LNCaP clone FGC (cell line): ENCODE results near the gene SBK3.

Source experiments
- DNase-seq: peaks from one replicate; pipeline ENCODE4 v3.0.0-alpha.2; 2011; ENCODE audit warnings: low read depth
- H3K4me3 ChIP-seq: 2 replicates; pipeline ENCODE4 v1.5.1; 2011; ENCODE audit warnings: mild to moderate bottlenecking, low read depth, low read length, control low read depth
- TF ChIP-seq, protein P1 (sequence below): IDR thresholded peaks from 2 replicates; pipeline ENCODE4 v1.5.1; 2012; ENCODE audit warnings: mild to moderate bottlenecking; ENCODE audit not compliant: control insufficient read depth, insufficient read depth; ENCODE audit errors: extremely low read depth

Gene SBK3, protein sequence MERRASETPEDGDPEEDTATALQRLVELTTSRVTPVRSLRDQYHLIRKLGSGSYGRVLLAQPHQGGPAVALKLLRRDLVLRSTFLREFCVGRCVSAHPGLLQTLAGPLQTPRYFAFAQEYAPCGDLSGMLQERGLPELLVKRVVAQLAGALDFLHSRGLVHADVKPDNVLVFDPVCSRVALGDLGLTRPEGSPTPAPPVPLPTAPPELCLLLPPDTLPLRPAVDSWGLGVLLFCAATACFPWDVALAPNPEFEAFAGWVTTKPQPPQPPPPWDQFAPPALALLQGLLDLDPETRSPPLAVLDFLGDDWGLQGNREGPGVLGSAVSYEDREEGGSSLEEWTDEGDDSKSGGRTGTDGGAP

DNA sequence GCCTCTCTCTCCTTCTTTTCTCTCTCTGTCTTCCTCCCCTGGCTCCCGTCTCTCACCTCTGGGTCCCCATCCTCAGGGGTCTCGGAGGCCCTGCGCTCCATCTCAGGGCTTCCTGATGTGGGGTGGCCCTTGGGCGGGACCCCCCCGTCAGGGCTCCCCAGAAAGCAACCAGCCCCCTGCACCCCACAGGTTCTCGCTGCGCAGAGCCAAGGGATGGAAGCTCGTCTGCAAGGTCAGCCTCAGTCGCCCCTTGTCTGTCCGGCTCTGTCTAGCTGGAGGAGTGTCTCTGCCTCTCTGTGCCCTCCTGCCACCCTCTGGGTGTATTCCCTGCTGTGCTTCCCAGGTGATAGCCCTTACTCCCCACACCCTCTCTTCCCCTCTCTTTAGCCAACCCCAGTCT, at the start of gene SBK3:
Gene SBK3 (minus strand): TSS at position 101 of the 400 bp plus-strand sequence. CDS start 0 bp downstream, at position 101.
- TF ChIP-seq, protein P1, sequence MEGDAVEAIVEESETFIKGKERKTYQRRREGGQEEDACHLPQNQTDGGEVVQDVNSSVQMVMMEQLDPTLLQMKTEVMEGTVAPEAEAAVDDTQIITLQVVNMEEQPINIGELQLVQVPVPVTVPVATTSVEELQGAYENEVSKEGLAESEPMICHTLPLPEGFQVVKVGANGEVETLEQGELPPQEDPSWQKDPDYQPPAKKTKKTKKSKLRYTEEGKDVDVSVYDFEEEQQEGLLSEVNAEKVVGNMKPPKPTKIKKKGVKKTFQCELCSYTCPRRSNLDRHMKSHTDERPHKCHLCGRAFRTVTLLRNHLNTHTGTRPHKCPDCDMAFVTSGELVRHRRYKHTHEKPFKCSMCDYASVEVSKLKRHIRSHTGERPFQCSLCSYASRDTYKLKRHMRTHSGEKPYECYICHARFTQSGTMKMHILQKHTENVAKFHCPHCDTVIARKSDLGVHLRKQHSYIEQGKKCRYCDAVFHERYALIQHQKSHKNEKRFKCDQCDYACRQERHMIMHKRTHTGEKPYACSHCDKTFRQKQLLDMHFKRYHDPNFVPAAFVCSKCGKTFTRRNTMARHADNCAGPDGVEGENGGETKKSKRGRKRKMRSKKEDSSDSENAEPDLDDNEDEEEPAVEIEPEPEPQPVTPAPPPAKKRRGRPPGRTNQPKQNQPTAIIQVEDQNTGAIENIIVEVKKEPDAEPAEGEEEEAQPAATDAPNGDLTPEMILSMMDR = no peak
- DNase-seq = no peak
- H3K4me3 ChIP-seq = no peak within 1 kb of the TSS

DNA sequence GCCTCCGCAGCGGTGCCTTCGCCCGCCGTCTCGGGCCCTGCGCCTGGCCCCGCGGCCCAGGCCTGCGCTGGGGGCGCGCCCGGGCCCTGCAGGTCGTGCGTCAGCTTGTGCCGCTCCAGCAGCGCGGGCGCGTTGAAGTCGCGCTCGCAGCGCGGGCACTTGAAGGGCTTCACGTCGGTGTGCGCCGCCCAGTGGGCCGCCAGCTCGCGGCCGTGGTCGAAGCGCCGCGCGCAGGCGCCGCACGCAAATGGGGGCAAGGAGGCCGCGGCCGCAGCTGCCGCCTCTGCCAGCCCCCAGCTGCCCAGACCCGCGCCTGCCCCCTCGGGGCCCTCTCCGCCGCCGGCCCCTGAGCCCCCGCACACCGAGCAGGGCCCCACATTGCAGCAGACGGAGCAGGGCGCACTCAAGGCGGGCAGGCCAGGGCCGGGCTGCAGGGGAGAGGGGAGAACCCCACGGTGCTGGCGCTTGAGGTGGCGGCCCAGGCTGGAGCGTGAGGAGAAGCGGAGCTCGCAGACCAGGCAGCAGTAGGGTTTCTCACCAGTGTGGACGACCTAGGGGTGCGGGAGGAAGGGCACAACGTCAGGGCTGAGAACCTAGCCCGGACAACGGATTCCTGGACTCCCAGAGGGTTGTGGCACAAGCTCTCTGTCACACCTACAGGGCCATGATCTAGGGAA, 47.9 kb upstream of the SBK3 start:
- no peak overlapping the region for H3K4me3 ChIP-seq
- TF ChIP-seq, protein P1 = no peak
- DNase-seq = no peak

DNA sequence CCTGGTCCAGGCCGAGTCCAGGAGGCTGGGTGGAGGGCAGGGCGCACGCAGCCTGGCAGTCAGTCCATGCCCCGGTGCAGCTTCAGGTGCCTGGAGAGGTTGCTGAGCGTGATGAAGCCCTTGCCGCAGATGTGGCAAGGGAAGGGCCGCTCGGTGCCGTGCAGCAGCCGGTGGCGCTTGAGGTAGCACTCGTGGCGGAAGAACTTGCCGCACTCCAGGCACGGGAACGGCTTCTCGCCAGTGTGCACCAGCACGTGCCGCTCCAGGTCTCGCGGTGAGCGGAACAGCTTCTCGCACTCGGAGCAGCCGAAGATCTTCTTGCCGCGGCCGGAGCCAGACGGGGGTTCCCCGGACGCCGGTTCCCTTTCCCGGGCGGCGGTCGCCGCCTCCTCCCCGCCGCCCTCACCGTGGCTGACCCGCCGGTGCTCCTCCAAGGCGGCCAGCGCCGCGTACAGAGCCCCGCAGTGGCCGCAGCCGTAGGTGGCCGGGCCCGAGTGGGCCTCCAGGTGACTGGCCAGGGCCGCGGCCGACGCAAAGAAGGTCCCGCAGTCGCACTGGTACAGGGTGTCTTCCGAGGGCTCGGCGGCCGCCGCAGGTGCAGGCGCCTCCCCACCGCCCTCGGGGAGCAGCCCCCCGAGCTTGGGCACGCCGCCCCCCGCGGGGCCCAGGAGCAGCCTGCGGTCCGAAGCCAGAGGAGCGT, 47.2 kb upstream of the SBK3 start:
- TF ChIP-seq, protein P1 = no peak
- no peak for DNase-seq
- H3K4me3 ChIP-seq = no peak overlapping the region

DNA sequence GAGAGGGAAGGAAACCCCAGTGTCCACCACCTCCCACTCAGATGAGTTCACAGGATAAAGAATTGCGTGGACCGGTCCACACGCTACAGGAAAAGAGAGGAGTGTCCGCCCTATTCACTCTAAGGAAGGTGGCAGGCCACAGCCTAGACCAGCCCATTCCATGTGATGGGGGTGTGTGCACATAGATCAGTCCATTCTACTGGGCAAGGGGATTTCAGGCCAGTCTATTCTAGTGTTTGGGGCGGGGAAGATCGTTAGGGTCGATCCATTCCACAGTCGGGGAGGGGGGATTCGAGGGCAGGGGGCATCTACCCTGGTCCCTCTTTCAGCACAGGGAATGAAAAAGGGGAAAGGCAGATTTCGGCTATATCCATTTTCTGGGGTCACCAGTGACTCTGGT, 46.2 kb upstream of the SBK3 start:
- TF ChIP-seq, protein P1 = no peak
- no peak overlapping the region for H3K4me3 ChIP-seq
- no peak for DNase-seq

DNA sequence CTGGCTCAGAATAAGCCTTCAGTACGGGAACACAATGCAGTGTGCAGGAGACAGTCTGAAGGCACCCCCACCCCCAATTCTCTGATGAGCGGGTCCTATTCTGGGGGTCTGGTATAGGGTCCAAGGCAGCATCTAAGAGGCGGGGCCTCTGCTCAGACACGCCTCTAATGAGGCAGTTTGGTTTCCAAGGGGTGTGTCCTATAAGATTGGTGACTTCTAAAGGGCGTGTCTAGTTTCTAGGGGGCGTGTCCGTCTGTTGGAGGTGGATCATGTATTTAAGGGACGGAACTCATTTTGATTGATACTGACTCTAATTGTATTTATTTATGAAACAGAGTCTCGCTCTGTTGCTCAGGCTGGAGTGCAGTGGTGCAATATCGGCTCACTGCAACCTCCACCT, 45.3 kb upstream of the SBK3 start:
- H3K4me3 ChIP-seq = no peak overlapping the region
- TF ChIP-seq, protein P1 = no peak
- DNase-seq = no peak

DNA sequence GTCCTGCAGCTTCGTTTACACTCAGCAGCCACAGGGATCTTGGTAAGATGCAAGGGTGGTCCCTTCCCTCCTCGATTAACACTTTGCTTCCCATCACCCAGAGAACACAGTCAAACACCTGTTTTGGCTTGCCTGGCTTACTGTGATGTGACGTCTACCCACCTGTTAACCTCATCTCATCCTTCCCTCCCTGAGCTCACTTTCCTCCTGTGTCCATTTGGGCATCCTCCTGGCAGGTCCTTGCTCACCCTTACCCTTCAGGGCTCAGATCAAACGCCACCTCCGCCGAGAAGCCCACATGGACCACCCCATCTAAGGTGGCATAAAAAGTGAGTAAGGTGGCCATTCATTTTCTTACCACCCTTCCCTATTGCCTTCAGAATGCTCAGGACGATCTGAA, 44.8 kb upstream of the SBK3 start:
- TF ChIP-seq, protein P1 = no peak
- H3K4me3 ChIP-seq = no peak overlapping the region
- no peak for DNase-seq
